CD4-positive, CD25-positive, alpha-beta regulatory T cell (primary cell): ENCODE results near the gene CNIH4. TPM values are rescaled to one million over a fixed set of nuclear protein-coding genes. Genes with fewer than 3 reads are reported as not detected.
A peak's percentile ranks its signal among the peaks of the same experiment; 100 is the strongest.
"Not testable (repeated sequence)": the region's sequence is repeated elsewhere in the genome, so short reads cannot be mapped to it uniquely, and the experiment has no call there.

Experiments
- ATAC-seq, 2 donors: fragments of 150-1000 bp; cut with Tn5 transposase; one replicate each; pipeline ENCODE4 v1.10.0; 2021; ENCODE audit warnings: low read depth in 2 of 2, moderate number of reproducible peaks in 2 of 2, moderate library complexity in 1 of 2
- DNase-seq, 3 donors: peaks; one replicate each; pipeline versions ENCODE4 v3.0.0 to v3.0.0-alpha.2; 2012 to 2022; ENCODE audit warnings: mixed read lengths in 1 of 3
- H3K27ac ChIP-seq: one replicate; pipeline ENCODE4 v1.7.0; 2013; ENCODE audit warnings: mild to moderate bottlenecking, low read length; ENCODE audit not compliant: insufficient read depth, poor library complexity, severe bottlenecking
- H3K27me3 ChIP-seq: one replicate; pipeline ENCODE4 v1.7.0; 2013; ENCODE audit warnings: low read length; ENCODE audit not compliant: control insufficient read depth, insufficient read depth
- H3K36me3 ChIP-seq: one replicate; pipeline ENCODE4 v1.7.0; 2013; ENCODE audit warnings: mild to moderate bottlenecking, low read length, moderate library complexity; ENCODE audit not compliant: control insufficient read depth, insufficient read depth
- H3K4me1 ChIP-seq: 2 replicates; pipeline ENCODE4 v1.7.0; 2013; ENCODE audit warnings: mild to moderate bottlenecking, low read length; ENCODE audit not compliant: insufficient read depth, control insufficient read depth, poor library complexity, severe bottlenecking
- H3K4me3 ChIP-seq: one replicate; pipeline ENCODE4 v1.7.0; 2013; ENCODE audit warnings: low read depth, mild to moderate bottlenecking, low read length, moderate library complexity
- H3K9me3 ChIP-seq, 2 experiments: 1 replicate in 1 of 2; 2 replicates in 1 of 2; pipeline ENCODE4 v1.7.0; 2013; ENCODE audit warnings: low read length in 2 of 2, mild to moderate bottlenecking in 1 of 2, moderate library complexity in 1 of 2; ENCODE audit not compliant: control insufficient read depth in 2 of 2
- H3K27ac Mint-ChIP-seq, 3 donors: one replicate each; pipeline ENCODE4 v1.8.0; 2020 to 2022; ENCODE audit warnings: mild to moderate bottlenecking in 3 of 3, mixed read lengths in 3 of 3, moderate library complexity in 2 of 3
- H3K27me3 Mint-ChIP-seq: one replicate; pipeline ENCODE4 v1.8.0; 2022; ENCODE audit warnings: mild to moderate bottlenecking, mixed read lengths
- H3K36me3 Mint-ChIP-seq: one replicate; pipeline ENCODE4 v1.8.0; 2020; ENCODE audit warnings: mixed read lengths
- H3K4me1 Mint-ChIP-seq, 4 donors: one replicate each; pipeline ENCODE4 v1.8.0; 2020 to 2022; ENCODE audit warnings: mixed read lengths in 4 of 4, mild to moderate bottlenecking in 1 of 4
- H3K4me3 Mint-ChIP-seq, 4 donors: one replicate each; pipeline ENCODE4 v1.8.0; 2020 to 2022; ENCODE audit warnings: mild to moderate bottlenecking in 4 of 4, mixed read lengths in 4 of 4, moderate library complexity in 3 of 4
- H3K9me3 Mint-ChIP-seq, 7 donors: one replicate each; pipeline ENCODE4 v1.8.0; 2020 to 2022; ENCODE audit warnings: mixed read lengths in 7 of 7, mild to moderate bottlenecking in 3 of 7, moderate library complexity in 2 of 7
- polyA plus RNA-seq, 4 donors: library from polyadenylated mRNA; unstranded; fragments of 300-500 nt; fragmentation: Illumina TruSeq; gene quantifications; one replicate each; pipeline ENCODE4 v1.2.3, GENCODE V29; 2021
- total RNA-seq: library from RNA; stranded (reverse); gene quantifications from one replicate; pipeline ENCODE4 v1.2.3, GENCODE V29; 2022

Gene CNIH4
- total and polyA plus RNA-seq, 5 donors from 2014 or later = 20.5 to 44.1 (median 38.2) TPM

GRCh38 chr1:224338150-224338838 is 18.4 kb upstream of the CNIH4 start:
- no peak for DNase-seq
- Mint-ChIP-seq H3K27me3 (peaks cover 33% of the 10 kb centered on the region), H3K27ac (no peak overlapping the region)

DNA sequence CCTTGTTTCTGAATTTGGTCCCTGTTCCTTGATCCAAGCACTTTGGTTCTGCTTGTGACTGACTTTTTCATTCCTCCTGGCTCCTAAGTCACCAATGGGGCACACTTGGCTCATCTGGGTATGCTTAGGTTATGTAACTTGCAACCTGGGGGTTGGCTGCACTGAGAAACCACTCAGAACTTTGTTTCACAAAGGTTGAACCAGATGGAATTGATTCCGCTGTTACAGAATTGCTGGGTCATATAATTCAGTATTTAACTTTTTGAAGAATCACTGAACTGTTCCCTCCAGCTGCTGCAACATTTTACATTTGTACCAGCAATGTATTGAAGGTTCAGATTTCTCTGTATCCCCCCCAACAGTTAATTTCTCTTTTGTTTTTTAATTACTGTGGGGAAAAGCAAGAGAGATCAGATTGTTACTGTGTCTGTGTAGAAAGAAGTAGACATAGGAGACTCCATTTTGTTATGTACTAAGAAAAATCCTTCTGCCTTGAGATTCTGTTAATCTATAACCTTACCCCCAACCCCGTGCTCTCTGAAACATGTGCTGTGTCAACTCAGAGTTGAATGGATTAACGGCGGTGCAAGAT is 17.1 kb upstream of the CNIH4 start:
- Mint-ChIP-seq H3K36me3 (peaks cover 4% of the 10 kb centered on the region), H3K27ac (no peak overlapping the region), H3K9me3 (peaks cover 0 to 19% (median 4%) of the 10 kb centered on the region in 7 donors), H3K4me1 (peaks cover 0 to 9% (median 4%) of the 10 kb centered on the region in 4 donors), H3K4me3 (no peak overlapping the region), H3K27me3 (peaks cover 29% of the 10 kb centered on the region)
- DNase-seq (no peak), ATAC-seq (no peak)
- Histone ChIP-seq H3K36me3 (no peaks in the 10 kb centered on the region), H3K4me1 (peaks cover 4% of the 10 kb centered on the region), H3K27ac (no peak overlapping the region), H3K9me3 (peaks cover 9 to 22% of the 10 kb centered on the region in 2 experiments), H3K4me3 (no peak overlapping the region), H3K27me3 (peaks cover 4% of the 10 kb centered on the region)

More at GRCh38 chr1:224338150-224338838, 18.4 kb upstream of the CNIH4 start:
- ATAC-seq = no peak
- Histone ChIP-seq H3K27me3 (peaks cover 4% of the 10 kb centered on the region), H3K27ac (no peak overlapping the region), H3K4me3 (no peak overlapping the region), H3K36me3 (no peaks in the 10 kb centered on the region), H3K4me1 (peaks cover 6% of the 10 kb centered on the region), H3K9me3 (peaks cover 3 to 10% of the 10 kb centered on the region in 2 experiments)
- H3K36me3 Mint-ChIP-seq = peaks cover 4% of the 10 kb centered on the region
- peaks cover 0 to 7% (median 4%) of the 10 kb centered on the region in 7 donors for H3K9me3 Mint-ChIP-seq
- H3K4me1 Mint-ChIP-seq = peaks cover 3 to 10% (median 7%) of the 10 kb centered on the region in 4 donors
- H3K4me3 Mint-ChIP-seq = no peak overlapping the region

DNA sequence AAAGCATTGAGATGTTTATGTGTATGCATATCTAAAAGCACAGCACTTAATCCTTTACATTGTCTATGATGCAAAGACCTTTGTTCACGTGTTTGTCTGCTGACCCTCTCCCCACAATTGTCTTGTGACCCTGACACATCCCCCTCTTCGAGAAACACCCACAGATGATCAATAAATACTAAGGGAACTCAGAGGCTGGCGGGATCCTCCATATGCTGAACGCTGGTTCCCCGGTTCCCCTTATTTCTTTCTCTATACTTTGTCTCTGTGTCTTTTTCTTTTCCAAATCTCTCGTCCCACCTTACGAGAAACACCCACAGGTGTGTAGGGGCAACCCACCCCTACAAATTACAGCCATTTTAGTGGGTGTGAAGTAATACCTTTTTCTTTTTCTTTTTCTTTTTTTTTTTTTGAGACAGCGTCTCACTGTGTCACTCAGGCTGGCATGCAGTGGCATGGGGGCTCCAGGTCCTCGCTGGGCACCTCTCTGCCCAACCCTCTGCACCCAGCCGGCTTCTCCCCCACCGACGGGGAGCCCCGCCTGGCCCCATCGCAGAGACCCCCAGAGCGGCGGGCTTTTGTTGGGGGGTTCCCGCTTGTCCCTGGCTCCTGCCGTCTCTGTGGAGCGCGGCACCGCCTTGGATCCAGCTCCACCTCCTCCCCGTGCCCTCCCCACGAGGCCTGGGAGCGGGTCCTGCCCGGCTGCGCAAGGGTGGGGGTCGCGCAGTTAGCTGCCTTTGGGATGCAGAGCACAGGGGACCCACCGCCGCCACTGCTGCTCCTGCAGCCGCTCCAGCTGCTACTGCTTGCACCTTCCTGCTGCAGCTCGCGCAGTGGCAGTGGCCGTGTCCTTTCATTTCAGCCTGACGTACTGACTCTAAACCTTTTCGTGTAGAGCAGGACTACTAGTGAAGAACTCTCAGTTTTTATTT is 16.0 kb upstream of the CNIH4 start:
- peaks cover 29% of the 10 kb centered on the region for H3K27me3 Mint-ChIP-seq

DNA sequence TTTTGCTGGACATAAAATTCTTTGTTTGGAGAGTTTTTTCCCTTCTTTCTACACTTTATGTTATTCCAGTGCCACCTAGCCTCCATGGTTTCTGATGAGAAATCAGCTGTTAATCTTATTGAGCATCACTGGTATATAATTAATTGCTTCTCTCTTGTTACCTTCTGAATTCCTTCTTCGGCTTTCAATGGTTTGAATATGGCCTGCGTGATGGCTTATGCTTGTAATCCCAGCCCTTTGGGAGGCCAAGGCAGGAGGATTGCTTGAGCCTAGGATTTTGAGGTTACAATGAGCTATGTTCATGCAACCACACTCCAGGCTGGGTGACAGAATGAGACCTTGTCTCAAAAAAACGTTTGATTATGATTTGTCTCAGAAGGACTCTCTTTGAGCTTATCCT is 13.0 kb upstream of the CNIH4 start:
- ATAC-seq (no peak), DNase-seq (no peak)
- peaks cover 6% of the 10 kb centered on the region for H3K27me3 ChIP-seq
- Mint-ChIP-seq H3K27me3 (peaks cover 29% of the 10 kb centered on the region), H3K4me1 (peaks cover 7 to 9% (median 8%) of the 10 kb centered on the region in 4 donors), H3K27ac (no peak overlapping the region), H3K36me3 (peaks cover 4% of the 10 kb centered on the region), H3K9me3 (peaks cover 0 to 23% (median 4%) of the 10 kb centered on the region in 7 donors), H3K4me3 (peak overlapping the region in 1 of 4 donors; percentile 56)
- no peak overlapping the region for H3K4me3 ChIP-seq
- H3K9me3 ChIP-seq = peaks cover 10 to 28% of the 10 kb centered on the region in 2 experiments
- H3K4me1 ChIP-seq = peaks cover 8% of the 10 kb centered on the region
- no peak overlapping the region for H3K27ac ChIP-seq
- H3K36me3 ChIP-seq = no peaks in the 10 kb centered on the region

More for the DNA sequence above, 16.0 kb upstream of the CNIH4 start:
- DNase-seq (peak in 2 of 3 donors; percentile 28 to 54), ATAC-seq (peak; percentile 71 to 79)
- peaks cover 10 to 28% of the 10 kb centered on the region in 2 experiments for H3K9me3 ChIP-seq
- H3K4me1 ChIP-seq, H3K36me3 Mint-ChIP-seq, H3K27ac Mint-ChIP-seq, H3K4me1 Mint-ChIP-seq, H3K36me3 ChIP-seq, H3K27ac ChIP-seq, H3K27me3 ChIP-seq: not testable (repeated sequence)
- peaks cover 0 to 23% (median 4%) of the 10 kb centered on the region in 7 donors for H3K9me3 Mint-ChIP-seq
- H3K4me3 Mint-ChIP-seq = peak overlapping the region in 3 of 4 donors; percentile 47 to 81 (median 74)
- H3K4me3 ChIP-seq = peak overlapping the region; percentile 26

DNA sequence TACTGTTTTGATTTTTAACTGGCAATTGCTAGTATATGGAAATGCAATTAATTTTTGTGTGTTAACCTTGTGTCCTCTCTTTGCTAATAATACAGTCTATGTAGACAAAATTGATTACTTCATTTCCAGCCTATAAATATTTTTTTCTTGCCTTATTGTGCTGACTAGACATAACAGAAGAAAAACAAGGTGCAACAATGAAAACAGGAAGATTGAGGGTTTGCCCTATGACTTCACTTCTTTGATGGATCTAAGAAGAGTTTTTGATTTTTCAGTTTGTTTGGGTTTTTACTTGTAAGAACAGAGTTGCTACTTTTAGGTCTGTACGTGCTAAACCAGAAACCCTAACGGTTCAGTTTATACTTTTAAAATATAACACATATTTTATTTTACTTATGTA is 8.5 kb upstream of the CNIH4 start:
- Histone ChIP-seq H3K4me3 (no peak overlapping the region), H3K36me3 (no peaks in the 10 kb centered on the region), H3K4me1 (peaks cover 4% of the 10 kb centered on the region), H3K27ac (no peak overlapping the region), H3K9me3 (peaks cover 8 to 20% of the 10 kb centered on the region in 2 experiments), H3K27me3 (peaks cover 4% of the 10 kb centered on the region)
- Mint-ChIP-seq H3K4me1 (peaks cover 3 to 10% (median 6%) of the 10 kb centered on the region in 4 donors), H3K9me3 (peaks cover 0 to 18% (median under 1%) of the 10 kb centered on the region in 7 donors), H3K27me3 (peaks cover 14% of the 10 kb centered on the region), H3K36me3 (peaks cover under 1% of the 10 kb centered on the region), H3K4me3 (no peak overlapping the region), H3K27ac (no peak overlapping the region)
- DNase-seq (peak in 2 of 3 donors; percentile 21 to 26), ATAC-seq (no peak)

DNA sequence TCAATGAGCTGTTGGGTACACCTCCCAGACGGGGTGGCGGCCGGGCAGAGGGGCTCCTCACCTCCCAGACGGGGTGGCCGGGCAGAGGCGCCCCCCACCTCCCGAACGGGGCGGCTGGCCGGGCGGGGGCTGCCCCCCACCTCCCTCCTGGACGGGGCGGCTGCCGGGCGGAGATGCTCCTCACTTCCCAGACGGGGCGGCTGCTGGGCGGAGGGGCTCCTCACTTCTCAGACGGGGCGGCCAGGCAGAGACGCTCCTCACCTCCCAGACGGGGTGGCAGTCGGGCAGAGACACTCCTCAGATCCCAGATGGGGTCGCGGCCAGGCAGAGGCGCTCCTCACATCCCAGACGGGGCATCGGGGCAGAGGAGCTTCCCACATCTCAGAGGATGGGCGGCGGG is 7.0 kb upstream of the CNIH4 start:
- not testable (repeated sequence) for H3K4me1 Mint-ChIP-seq, H3K9me3 ChIP-seq, H3K36me3 Mint-ChIP-seq, DNase-seq, H3K36me3 ChIP-seq, H3K27ac ChIP-seq, H3K27me3 Mint-ChIP-seq, ATAC-seq, H3K27ac Mint-ChIP-seq, H3K27me3 ChIP-seq, H3K4me1 ChIP-seq, H3K9me3 Mint-ChIP-seq, H3K4me3 ChIP-seq, H3K4me3 Mint-ChIP-seq

DNA sequence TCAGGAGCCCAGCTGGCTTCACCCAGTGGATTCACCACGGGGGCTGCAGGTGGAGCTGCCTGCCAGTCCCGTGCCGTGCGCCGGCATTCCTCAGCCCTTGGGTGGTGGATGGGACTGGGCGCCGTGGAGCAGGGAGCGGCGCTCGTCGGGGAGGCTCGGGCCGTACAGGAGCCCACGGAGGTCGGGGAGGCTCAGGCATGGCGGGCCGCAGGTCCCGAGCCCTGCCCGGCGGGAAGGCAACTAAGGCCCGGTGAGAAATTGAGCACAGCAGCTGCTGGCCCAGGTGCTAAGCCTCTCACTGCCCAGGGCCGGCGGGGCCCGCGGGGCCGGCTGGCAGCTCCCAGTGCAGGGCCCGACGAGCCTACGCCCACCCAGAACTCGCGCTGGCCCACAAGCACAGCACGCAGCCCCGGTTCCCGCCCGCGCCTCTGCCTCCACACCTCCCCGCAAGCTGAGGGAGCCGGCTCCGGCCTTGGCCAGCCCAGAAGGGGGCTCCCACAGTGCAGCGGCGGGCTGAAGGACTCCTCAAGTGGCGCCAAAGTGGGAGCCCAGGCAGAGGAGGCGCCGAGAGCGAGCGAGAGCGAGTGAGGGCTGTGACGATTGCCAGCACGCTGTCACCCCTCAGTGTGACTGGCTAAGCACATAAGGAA is 4.1 kb upstream of the CNIH4 start:
- not testable (repeated sequence) for H3K4me3 Mint-ChIP-seq, ATAC-seq, H3K36me3 Mint-ChIP-seq, H3K9me3 ChIP-seq, H3K27ac Mint-ChIP-seq, DNase-seq, H3K27ac ChIP-seq, H3K4me3 ChIP-seq, H3K27me3 Mint-ChIP-seq, H3K36me3 ChIP-seq, H3K27me3 ChIP-seq, H3K9me3 Mint-ChIP-seq
- peaks cover 5 to 17% (median 15%) of the 10 kb centered on the region in 4 donors for H3K4me1 Mint-ChIP-seq
- H3K4me1 ChIP-seq = peaks cover 12% of the 10 kb centered on the region
